ENCODE data around the gene CAMKK1. TPM values are rescaled to one million over a fixed set of nuclear protein-coding genes. Genes with fewer than 3 reads are reported as not detected.

Gene CAMKK1
- polyA plus RNA-seq, 2 of the 4 experiments (the other 2 are of a cell fraction): 6.9 to 14.8 TPM

DNA sequence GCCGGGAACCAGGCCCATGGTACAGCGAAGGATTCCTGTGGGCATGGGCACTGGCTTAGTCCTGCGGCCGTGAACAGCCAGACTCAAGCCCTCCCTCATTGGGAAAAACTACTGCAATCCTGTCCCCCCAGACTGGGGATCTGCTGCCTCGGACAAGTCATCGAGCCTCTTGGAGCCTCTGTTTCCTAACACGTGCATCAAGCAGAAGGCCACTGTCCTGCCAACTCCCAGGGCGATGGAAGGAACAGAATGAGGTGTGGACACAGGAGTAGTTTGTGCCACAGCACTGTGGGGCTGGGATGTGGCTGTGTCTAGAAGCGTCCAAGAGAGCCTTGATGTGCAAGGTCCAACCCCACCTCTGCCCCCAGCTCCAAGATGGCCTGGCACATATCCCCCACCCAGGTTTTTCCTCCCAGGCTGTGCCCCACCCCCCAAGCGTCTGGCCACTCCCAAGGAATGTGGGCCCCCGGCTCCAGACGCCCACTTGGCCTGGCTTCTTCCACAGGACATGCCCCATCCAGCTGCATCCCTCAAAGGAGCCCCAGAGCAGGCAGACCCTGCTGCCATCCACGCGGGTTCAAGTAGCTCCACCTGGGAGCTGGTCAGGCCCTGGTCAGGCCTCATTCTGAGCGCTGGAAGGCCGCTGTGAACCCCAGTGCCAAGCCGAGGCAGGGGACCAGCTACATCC, 3.4 kb downstream of the CAMKK1 start:
- Histone ChIP-seq H3K4me2 (peak overlapping the region; percentile 94), H3K9me3 (no peaks in the 10 kb centered on the region), H3K4me1 (peaks cover 73% of the 10 kb centered on the region), H3K27ac (peak overlapping the region; percentile 87 to 89), H3K4me3 (no peak overlapping the region)
- ChIA-PET CTCF (interaction anchor here (0.6 to 3.7 kb wide), 14 partner anchors 9 to 877 kb away, joined by 3 to 30 read pairs (median 4); partner anchors contain the start of gene NCBP3), POLR2A (interaction anchor here (0.6 to 1.3 kb wide), 3 partner anchors 10 to 44 kb away, joined by 3 to 10 read pairs (median 3); partner anchors contain the start of gene NCBP3)
- FAIRE-seq: no peak
- no peak for DNase-seq (ENCODE audit: low read depth in 1 of 2, low spot score in 1 of 2)
- no peak for ATAC-seq
- 84% methylated on average over 12 of the region's 17 CpGs for WGBS (ENCODE audit: missing lambda C conversion rate)
- TF ChIP-seq RARB (CRISPR knock-in tag; IDR thresholded peaks at IDR 0.05): no peak
- TF ChIP-seq MAZ (IDR thresholded peaks at IDR 0.05; ENCODE audit: borderline replicate concordance, low read depth, low read length): no peak
- TF ChIP-seq ATOH8 (CRISPR knock-in tag; IDR thresholded peaks at IDR 0.05; ENCODE audit: low read depth): 0 out of 2 replicates have a peak, but pooled peaks have one; percentile 46
- TF ChIP-seq POLR2A (IDR thresholded peaks at IDR 0.05; ENCODE audit: low read length): no peak
- no peak; the same call in 1 of the 2 replicates for TF ChIP-seq HOXB13 (CRISPR knock-in tag; IDR thresholded peaks at IDR 0.05; ENCODE audit: low read depth)
- TF ChIP-seq CHD4 (IDR thresholded peaks at IDR 0.05; ENCODE audit: borderline replicate concordance): no peak
- TF ChIP-seq E2F6 (IDR thresholded peaks at IDR 0.05; ENCODE audit: borderline replicate concordance, low read depth): 0 out of 2 replicates have a peak, but pooled peaks have one; percentile 28
- no peak for TF ChIP-seq HOXA7 (CRISPR knock-in tag; IDR thresholded peaks at IDR 0.05)
- no peak for TF ChIP-seq RCOR1 (IDR thresholded peaks at IDR 0.05; ENCODE audit: low read depth, low read length)

DNA sequence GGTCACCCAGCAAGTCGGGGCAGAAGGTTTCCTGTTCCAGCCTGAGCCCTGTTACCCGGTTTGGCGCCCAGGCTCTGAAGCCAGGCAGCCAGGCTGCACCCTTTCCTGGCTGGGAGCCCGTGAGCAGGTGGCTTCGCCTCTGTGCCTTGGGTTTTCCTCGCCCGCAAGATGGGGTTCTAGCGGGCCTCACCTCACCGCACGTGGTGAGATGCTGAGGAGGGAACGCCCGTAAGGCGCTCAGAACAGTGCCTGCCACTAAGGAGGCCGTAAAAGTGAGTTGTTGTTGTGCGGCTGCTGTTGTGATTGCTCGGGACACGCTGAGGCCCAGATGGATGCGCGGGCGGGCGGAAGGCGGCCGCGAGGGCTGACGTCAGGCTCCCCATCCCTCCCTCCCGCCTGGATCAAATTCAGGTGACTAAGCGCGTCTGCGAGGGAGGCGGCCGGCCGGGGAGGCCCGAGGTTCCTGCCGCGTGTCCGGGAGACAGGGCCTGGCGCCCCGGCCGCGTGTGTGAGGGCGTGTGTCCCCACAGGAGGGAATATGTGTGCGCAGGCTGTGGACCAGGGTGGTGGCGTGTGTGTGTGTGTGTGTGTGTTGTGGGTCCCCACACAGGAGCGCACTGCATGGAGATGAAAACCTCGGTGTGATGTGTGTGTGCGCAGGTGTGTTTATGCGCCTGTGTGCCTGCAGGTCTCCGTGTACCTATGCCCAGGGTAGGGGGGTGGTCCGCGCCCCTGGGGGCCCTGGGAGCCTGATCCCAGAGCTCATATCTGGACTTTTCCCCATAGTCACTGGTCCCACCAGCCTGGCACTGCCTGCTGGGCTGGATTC, 4.3 kb downstream of the CAMKK1 start:
- Histone ChIP-seq H3K27ac (peak overlapping the region; percentile 87 to 89), H3K4me3 (no peak overlapping the region), H3K9me3 (no peaks in the 10 kb centered on the region), H3K4me1 (peaks cover 67% of the 10 kb centered on the region), H3K4me2 (peak overlapping the region; percentile 94; the same call in 1 of the 3 replicates)
- TF ChIP-seq BHLHE40 (IDR thresholded peaks at IDR 0.05; ENCODE audit: low read depth, low read length): no peak
- TF ChIP-seq, protein P1, sequence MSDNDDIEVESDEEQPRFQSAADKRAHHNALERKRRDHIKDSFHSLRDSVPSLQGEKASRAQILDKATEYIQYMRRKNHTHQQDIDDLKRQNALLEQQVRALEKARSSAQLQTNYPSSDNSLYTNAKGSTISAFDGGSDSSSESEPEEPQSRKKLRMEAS (IDR thresholded peaks at IDR 0.05): 0 out of 2 replicates have a peak, but pooled peaks have one; percentile 22
- TF ChIP-seq TFCP2L1 (CRISPR knock-in tag; IDR thresholded peaks at IDR 0.05): 0 out of 2 replicates have a peak, but pooled peaks have one; percentile 34
- 87% methylated on average over 50 of the region's 50 CpGs for WGBS (ENCODE audit: missing lambda C conversion rate)
- ChIA-PET CTCF (interaction anchor here (0.6 to 3.7 kb wide), 5 partner anchors 25 to 876 kb away, joined by 3 to 30 read pairs (median 9); partner anchors contain the start of gene NCBP3), POLR2A (no interaction called here)
- DNase-seq (ENCODE audit: low read depth in 1 of 2, low spot score in 1 of 2) (no peak), FAIRE-seq (no peak), ATAC-seq (no peak)

- FAIRE-seq (no peak), DNase-seq (ENCODE audit: low read depth in 1 of 2, low spot score in 1 of 2) (no peak), ATAC-seq (no peak)
- POLR2A ChIA-PET: no interaction called here
- WGBS (ENCODE audit: missing lambda C conversion rate): 80% methylated on average over 9 of the region's 9 CpGs
- Histone ChIP-seq H3K9me3 (no peaks in the 10 kb centered on the region), H3K4me2 (no peak overlapping the region), H3K27ac (peak overlapping the region; percentile 87 to 89; a peak in 4 of 6 replicates), H3K4me3 (no peak overlapping the region), H3K4me1 (peaks cover 64% of the 10 kb centered on the region)
- CTCF ChIA-PET: interaction anchor here (1.0 to 3.7 kb wide), 3 partner anchors 24 to 323 kb away, joined by 3 to 29 read pairs (median 5); no protein-coding TSS in a partner anchor
- no peak for TF ChIP-seq HOXB5 (CRISPR knock-in tag; IDR thresholded peaks at IDR 0.05)
- TF ChIP-seq POLR2A (IDR thresholded peaks at IDR 0.05; ENCODE audit: low read length): no peak
- TF ChIP-seq ZC3H11A (IDR thresholded peaks at IDR 0.05): no peak
- TF ChIP-seq CBX8 (IDR thresholded peaks at IDR 0.05): no peak
- no peak for TF ChIP-seq ZFP36 (IDR thresholded peaks at IDR 0.05; ENCODE audit: borderline replicate concordance, partially characterized antibody)
- TF ChIP-seq PHF8 (IDR thresholded peaks at IDR 0.05; ENCODE audit: borderline replicate concordance, low read depth): no peak
- no peak for TF ChIP-seq TP53 (CRISPR knock-in tag; IDR thresholded peaks at IDR 0.05)
- TF ChIP-seq ELK1 (IDR thresholded peaks at IDR 0.05; ENCODE audit: low read depth, low read length): no peak
- TF ChIP-seq SMC3 (IDR thresholded peaks at IDR 0.05): no peak
- no peak for TF ChIP-seq SREBF2 (IDR thresholded peaks at IDR 0.05)
- TF ChIP-seq, protein P1 (IDR thresholded peaks at IDR 0.05): no peak
- no peak for TF ChIP-seq NPAS2 (CRISPR knock-in tag; IDR thresholded peaks at IDR 0.05; ENCODE audit: borderline replicate concordance)
- TF ChIP-seq TFCP2L1 (CRISPR knock-in tag; IDR thresholded peaks at IDR 0.05): no peak
- TF ChIP-seq BCL3 (IDR thresholded peaks at IDR 0.05): no peak
- TF ChIP-seq RARB (CRISPR knock-in tag; IDR thresholded peaks at IDR 0.05): no peak
- no peak for TF ChIP-seq EHMT2 (IDR thresholded peaks at IDR 0.05; ENCODE audit: low read depth)
These were observed 5.0 kb downstream of the CAMKK1 start for GRCh38 chr17:3887804-3888203.
